Measurements from ENCODE around the gene TM9SF1. TPM values are rescaled to one million over a fixed set of nuclear protein-coding genes. Genes with fewer than 3 reads are reported as not detected.

The TM9SF1 gene
- total RNA-seq (2022) (67.8 and 103 TPM in 2 replicates), Bru-seq, nascent RNA (percentile 77 among the genes with signal in this experiment), BruChase-seq, experiment 1, labeled RNA remaining after a 6-hour chase (percentile 94 among the genes with signal in this experiment), BruChase-seq, experiment 2, labeled RNA remaining after a 2-hour chase (percentile 85 among the genes with signal in this experiment)
- long read RNA-seq, transcript TM9SF1-202 (5 exons, 2,055 nt) = minor isoform, 6 of 319 reads
- long read RNA-seq, transcript TM9SF1-203 (6 exons, 1,938 nt) = minor isoform, 5 of 319 reads
- long read RNA-seq, transcript TM9SF1-201 (6 exons, 2,452 nt) = major isoform, 212 of 319 reads
- long read RNA-seq, partial matches to known transcripts = 46 of 319 reads
- long read RNA-seq, other reads (novel, unspliced or antisense) = 43 of 319 reads

- POLR2A ChIA-PET = interaction anchor here (0.6 to 3.9 kb wide), 33 partner anchors 9 to 1129 kb away, joined by 3 to 68 read pairs (median 6); partner anchors contain the start of genes CHMP4A, DCAF11, DHRS1 and EMC9
- H3K36me3 Mint-ChIP-seq (ENCODE audit: insufficient read depth, unreplicated experiment) = peaks cover 50% of the 10 kb centered on the region
- H3K27me3 Mint-ChIP-seq (ENCODE audit: insufficient read depth, unreplicated experiment) = no peaks in the 10 kb centered on the region
- TF ChIP-seq CTCF (IDR thresholded peaks at IDR 0.05; ENCODE audit: unreplicated experiment) = no peak
- no TSS peak for BruUV-seq (replicated peaks)
- intact Hi-C loops (cut with micrococcal nuclease) = loop anchor here (5.0 kb wide), 1 partner anchor 47 kb away; the partner anchor contains the start of gene TINF2
- no peaks in the 10 kb centered on the region for H3K9me3 Mint-ChIP-seq (ENCODE audit: unreplicated experiment)
- peaks cover 18% of the 10 kb centered on the region for H3K4me1 Mint-ChIP-seq (ENCODE audit: insufficient read depth, unreplicated experiment)
- H3K27ac Mint-ChIP-seq (ENCODE audit: low read depth, unreplicated experiment) = peak within 1 kb of the TSS; percentile 96
- CTCF ChIA-PET = interaction anchor here (0.7 to 3.3 kb wide), 12 partner anchors 11 to 1759 kb away, joined by 3 to 17 read pairs (median 3); partner anchors contain the start of genes CIDEB, TINF2 and TSSK4
- H3K4me3 Mint-ChIP-seq (ENCODE audit: unreplicated experiment) = peak within 1 kb of the TSS; percentile 81
- DNase-seq (ENCODE audit: unreplicated experiment) = peak; percentile 84
Observed at GRCh38 chr14:24195186-24196070, at the start of gene TM9SF1. TM9SF1 (minus strand) TSS chr14:24195441; CDS start chr14:24195019, 422 bp downstream.

- peaks cover 37% of the 10 kb centered on the region for H3K36me3 Mint-ChIP-seq (ENCODE audit: insufficient read depth, unreplicated experiment)
- H3K27me3 Mint-ChIP-seq (ENCODE audit: insufficient read depth, unreplicated experiment) = no peaks in the 10 kb centered on the region
- ChIA-PET POLR2A (interaction anchor here (0.8 to 4.7 kb wide), 25 partner anchors 8 to 199 kb away, joined by 3 to 187 read pairs (median 10); partner anchors contain the start of genes CHMP4A, CIDEB, DCAF11 and DHRS1), CTCF (interaction anchor here (0.6 to 17.7 kb wide), 28 partner anchors 10 to 416 kb away, joined by 3 to 457 read pairs (median 4); partner anchors contain the start of genes ADCY4, CHMP4A, CIDEB and DHRS1)
- TF ChIP-seq CTCF (IDR thresholded peaks at IDR 0.05; ENCODE audit: unreplicated experiment) = no peak
- H3K9me3 Mint-ChIP-seq (ENCODE audit: unreplicated experiment) = no peaks in the 10 kb centered on the region
- H3K4me1 Mint-ChIP-seq (ENCODE audit: insufficient read depth, unreplicated experiment) = peaks cover 21% of the 10 kb centered on the region
- peak overlapping the region; percentile 100 for H3K27ac Mint-ChIP-seq (ENCODE audit: low read depth, unreplicated experiment)
- intact Hi-C loops (cut with micrococcal nuclease) = loop anchor here (1.0 to 5.0 kb wide), 5 partner anchors 27 to 231 kb away; partner anchors contain the start of genes MDP1 and TM9SF1
- BruUV-seq (replicated peaks) = no TSS peak
- DNase-seq (ENCODE audit: unreplicated experiment) = peak; percentile 47
- H3K4me3 Mint-ChIP-seq (ENCODE audit: unreplicated experiment) = peak overlapping the region; percentile 86
Observed at GRCh38 chr14:24243336-24243836, 48.1 kb upstream of the TM9SF1 start.

GRCh38 chr14:24241829-24242443 is 46.7 kb upstream of the TM9SF1 start:
- Mint-ChIP-seq H3K27me3 (ENCODE audit: insufficient read depth, unreplicated experiment) (no peaks in the 10 kb centered on the region), H3K4me1 (ENCODE audit: insufficient read depth, unreplicated experiment) (peaks cover 30% of the 10 kb centered on the region), H3K4me3 (ENCODE audit: unreplicated experiment) (peak overlapping the region; percentile 86), H3K9me3 (ENCODE audit: unreplicated experiment) (no peaks in the 10 kb centered on the region), H3K27ac (ENCODE audit: low read depth, unreplicated experiment) (peak overlapping the region; percentile 100), H3K36me3 (ENCODE audit: insufficient read depth, unreplicated experiment) (peaks cover 51% of the 10 kb centered on the region)
- ChIA-PET POLR2A (interaction anchor here (0.5 to 4.7 kb wide), 37 partner anchors 9 to 1288 kb away, joined by 3 to 187 read pairs (median 7); partner anchors contain the start of genes CHMP4A, CIDEB, DCAF11 and DHRS1), CTCF (interaction anchor here (0.6 to 17.7 kb wide), 26 partner anchors 8 to 1090 kb away, joined by 3 to 457 read pairs (median 6); partner anchors contain the start of genes ADCY4, CHMP4A, CIDEB and DHRS1)
- TF ChIP-seq CTCF (IDR thresholded peaks at IDR 0.05; ENCODE audit: unreplicated experiment) = peak; percentile 37
- DNase-seq (ENCODE audit: unreplicated experiment) = peak; percentile 94
- no TSS peak for BruUV-seq (replicated peaks)
- intact Hi-C loops (cut with micrococcal nuclease) = loop anchor here (1.0 to 5.0 kb wide), 3 partner anchors 29 to 230 kb away; partner anchors contain the start of genes RABGGTA and TM9SF1

All from MCF 10A (cell line).